GM23248 (cell line): ENCODE data around the gene LRRC1. TPM values are rescaled to one million over a fixed set of nuclear protein-coding genes. Genes with fewer than 3 reads are reported as not detected.

ENCODE experiments used
- DNase-seq: peaks from one replicate; pipeline ENCODE4 v3.0.0-alpha.2; 2015
- H2AFZ ChIP-seq: fragments of 200-600 bp; sonication (generic); 2 replicates; pipeline ENCODE4 v1.6.1; 2016; ENCODE audit warnings: antibody characterized with exemption
- H3F3A ChIP-seq: fragments of 200-600 bp; sonication (generic); 2 replicates; pipeline ENCODE4 v1.6.1; 2016; ENCODE audit warnings: mild to moderate bottlenecking, antibody characterized with exemption, mixed run types; ENCODE audit not compliant: insufficient read depth
- H3K27ac ChIP-seq: fragments of 200-600 bp; sonication (generic); 2 replicates; pipeline ENCODE4 v1.5.1; 2016; ENCODE audit warnings: mild to moderate bottlenecking
- H3K27me3 ChIP-seq: fragments of 200-600 bp; sonication (generic); replicated peaks from 2 replicates; pipeline ENCODE4 v1.6.1; 2016; ENCODE audit warnings: mild to moderate bottlenecking; ENCODE audit not compliant: insufficient read depth
- H3K36me3 ChIP-seq: fragments of 200-600 bp; sonication (generic); 2 replicates; pipeline ENCODE4 v1.6.1; 2016; ENCODE audit warnings: low read depth, mild to moderate bottlenecking
- H3K4me1 ChIP-seq: fragments of 200-600 bp; sonication (generic); 2 replicates; pipeline ENCODE4 v1.6.1; 2016; ENCODE audit warnings: mild to moderate bottlenecking; ENCODE audit not compliant: insufficient read depth
- H3K4me2 ChIP-seq: fragments of 200-600 bp; sonication (generic); one replicate; pipeline ENCODE4 v1.6.1; 2016; ENCODE audit warnings: mild to moderate bottlenecking; ENCODE audit not compliant: unreplicated experiment
- H3K4me3 ChIP-seq: fragments of 200-600 bp; sonication (generic); 2 replicates; pipeline ENCODE4 v1.5.1; 2016; ENCODE audit warnings: mild to moderate bottlenecking
- H3K79me2 ChIP-seq: fragments of 200-600 bp; sonication (generic); 2 replicates; pipeline ENCODE4 v1.6.1; 2016; ENCODE audit warnings: mild to moderate bottlenecking; ENCODE audit not compliant: insufficient read depth
- H3K9ac ChIP-seq: fragments of 200-600 bp; sonication (generic); 2 replicates; pipeline ENCODE4 v1.6.1; 2016; ENCODE audit warnings: mild to moderate bottlenecking
- H3K9me2 ChIP-seq: fragments of 200-600 bp; sonication (generic); 2 replicates; pipeline ENCODE4 v1.6.1; 2016; ENCODE audit warnings: mixed run types, mild to moderate bottlenecking, moderate library complexity; ENCODE audit not compliant: insufficient read depth
- H3K9me3 ChIP-seq: fragments of 200-600 bp; sonication (generic); one replicate; pipeline ENCODE4 v1.6.1; 2017; ENCODE audit warnings: low read depth
- H4K20me1 ChIP-seq: fragments of 200-600 bp; sonication (generic); 2 replicates; pipeline ENCODE4 v1.6.0; 2016; ENCODE audit not compliant: insufficient read depth
- EZH2 ChIP-seq: fragments of 200-600 bp; sonication (generic); IDR thresholded peaks from 2 replicates; pipeline ENCODE4 v1.6.1; 2018; ENCODE audit warnings: antibody characterized with exemption, mild to moderate bottlenecking; ENCODE audit not compliant: insufficient read depth, poor library complexity, severe bottlenecking
- EZH2phosphoT487 ChIP-seq: fragments of 200-600 bp; sonication (generic); IDR thresholded peaks from 2 replicates; pipeline ENCODE4 v1.6.1; 2018; ENCODE audit warnings: antibody characterized with exemption, moderate library complexity, mild to moderate bottlenecking, low read depth; ENCODE audit not compliant: insufficient read depth
- WGBS, 2 experiments: methylation state at CpG; one replicate each; pipeline ENCODE4 v1.1.6; 2015 to 2017; ENCODE audit warnings: low lambda C conversion rate in 2 of 2, low coverage in 1 of 2; ENCODE audit errors: missing lambda C conversion rate in 2 of 2; 5-methylcytosine and 5-hydroxymethylcytosine counted together
- in situ Hi-C: fragments of 300-500 bp; cut with MboI; formaldehyde crosslinking; loops from 2 replicates; pipeline ENCODE4 v1.15.0; 2020
- polyA plus RNA-seq: library from polyadenylated mRNA; unstranded; fragments of >200 nt; fragmentation: Nextera tagmentation; extraction: Ambion mirVana; gene quantifications from 2 replicates; pipeline ENCODE4 v1.2.1, GENCODE V29; 2016
- total RNA-seq: library from RNA; depleted of rRNA; stranded (reverse); fragments of >200 nt; shearing (Covaris generic); gene quantifications from 2 replicates; pipeline ENCODE4 v1.2.3, GENCODE V29; 2014

LRRC1 gene
- total and polyA plus RNA-seq, 2 experiments from 2014 or later = 3.6 to 5.6 TPM

- in situ Hi-C loops = no loop called here
- Histone ChIP-seq H2AFZ (no peak overlapping the region), H3K9ac (no peak overlapping the region), H3K4me2 (no peak overlapping the region), H3K4me1 (no peaks in the 10 kb centered on the region), H3K4me3 (no peak overlapping the region), H3K27ac (no peak overlapping the region), H3F3A (no peaks in the 10 kb centered on the region), H3K9me3 (no peaks in the 10 kb centered on the region), H3K79me2 (no peaks in the 10 kb centered on the region), H3K27me3 (peaks cover 7% of the 10 kb centered on the region; the same call in 1 of the 2 replicates), H3K9me2 (no peaks in the 10 kb centered on the region), H4K20me1 (no peaks in the 10 kb centered on the region), H3K36me3 (no peaks in the 10 kb centered on the region)
- TF ChIP-seq EZH2 (no peak), EZH2phosphoT487 (no peak)
- 37 to 39% methylated on average over 4 of the region's 4 CpGs for WGBS, 2 experiments
- no peak for DNase-seq
Observed at GRCh38 chr6:53944091-53944490, 149.3 kb downstream of the LRRC1 start.

DNA sequence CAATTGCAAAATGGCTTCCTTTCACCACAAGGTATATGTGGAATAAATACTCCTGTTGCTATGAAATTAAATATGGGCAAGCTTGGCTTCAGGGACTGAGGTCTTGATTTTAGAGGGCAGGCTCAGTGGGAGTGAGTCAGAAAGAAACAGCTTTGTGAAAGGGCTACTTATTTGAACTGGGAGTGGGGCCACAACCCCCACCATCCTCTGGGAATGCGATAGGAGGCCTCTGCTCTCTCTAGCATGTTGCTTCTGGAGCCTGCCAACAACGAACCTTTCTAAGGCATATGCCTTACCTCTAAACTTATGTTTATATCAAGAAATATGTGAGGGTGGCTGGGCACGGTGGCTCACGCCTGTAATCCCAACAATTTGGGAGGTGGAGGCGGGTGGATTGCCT is 149.7 kb downstream of the LRRC1 start:
- no peak overlapping the region for H3K4me2 ChIP-seq
- H3K27me3 ChIP-seq = peaks cover 7% of the 10 kb centered on the region; the same call in 1 of the 2 replicates
- H3K9me3 ChIP-seq = no peaks in the 10 kb centered on the region
- H3K9me2 ChIP-seq = no peaks in the 10 kb centered on the region
- H3K79me2 ChIP-seq = no peaks in the 10 kb centered on the region
- H4K20me1 ChIP-seq = no peaks in the 10 kb centered on the region
- TF ChIP-seq EZH2phosphoT487 (no peak), EZH2 (no peak)
- no peak overlapping the region for H3K9ac ChIP-seq
- no peaks in the 10 kb centered on the region for H3K36me3 ChIP-seq
- H3K4me3 ChIP-seq = no peak overlapping the region
- DNase-seq = no peak
- no peaks in the 10 kb centered on the region for H3K4me1 ChIP-seq
- in situ Hi-C loops = no loop called here
- WGBS, 2 experiments = 79 to 83% methylated on average over 5 of the region's 5 CpGs
- H2AFZ ChIP-seq = no peak overlapping the region
- H3K27ac ChIP-seq = no peak overlapping the region
- no peaks in the 10 kb centered on the region for H3F3A ChIP-seq

- Histone ChIP-seq H3K9ac (no peak overlapping the region), H3K9me3 (no peaks in the 10 kb centered on the region), H3K79me2 (no peaks in the 10 kb centered on the region), H3K9me2 (no peaks in the 10 kb centered on the region), H4K20me1 (no peaks in the 10 kb centered on the region), H3K36me3 (no peaks in the 10 kb centered on the region), H3K27me3 (peaks cover 7% of the 10 kb centered on the region; the same call in 1 of the 2 replicates), H3K4me3 (no peak overlapping the region), H3K4me2 (no peak overlapping the region), H3F3A (no peaks in the 10 kb centered on the region), H3K27ac (no peak overlapping the region), H3K4me1 (no peaks in the 10 kb centered on the region), H2AFZ (no peak overlapping the region)
- no peak for DNase-seq
- in situ Hi-C loops = no loop called here
- WGBS, 2 experiments = 45 to 76% methylated on average over 3 to 4 of the region's 4 CpGs
- TF ChIP-seq EZH2 = no peak
- TF ChIP-seq EZH2phosphoT487 = no peak
Observed at GRCh38 chr6:53945765-53946407, 151.1 kb downstream of the LRRC1 start.

DNA sequence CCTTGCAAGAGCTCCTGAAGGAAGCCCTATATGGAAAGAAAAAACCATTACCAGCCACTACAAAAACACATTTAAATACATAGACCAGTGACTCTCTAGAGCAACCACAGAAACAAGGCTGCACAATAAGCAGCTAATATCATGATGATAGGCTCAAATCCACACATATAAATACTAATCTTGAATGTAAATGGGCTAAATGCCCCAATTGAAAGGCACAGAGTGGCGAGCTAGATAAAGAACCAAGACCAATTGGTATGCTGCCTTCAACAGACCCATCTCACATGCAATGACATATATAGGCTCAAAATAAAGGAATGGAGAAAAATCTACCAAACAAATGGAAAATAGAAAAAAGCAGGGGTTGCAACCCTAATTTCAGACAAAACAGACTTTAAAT is 153.0 kb downstream of the LRRC1 start:
- H3K79me2 ChIP-seq = no peaks in the 10 kb centered on the region
- H3K9ac ChIP-seq = no peak overlapping the region
- no peak overlapping the region for H3K4me2 ChIP-seq
- no peaks in the 10 kb centered on the region for H4K20me1 ChIP-seq
- no peaks in the 10 kb centered on the region for H3K4me1 ChIP-seq
- H3K9me3 ChIP-seq = no peaks in the 10 kb centered on the region
- H3K36me3 ChIP-seq = no peaks in the 10 kb centered on the region
- H3K27ac ChIP-seq = no peak overlapping the region
- TF ChIP-seq EZH2 = no peak
- TF ChIP-seq EZH2phosphoT487 = no peak
- WGBS, 2 experiments = 36 to 44% methylated on average over 1 of the region's 1 CpG
- in situ Hi-C loops = no loop called here
- DNase-seq = no peak
- no peaks in the 10 kb centered on the region for H3F3A ChIP-seq
- H3K4me3 ChIP-seq = no peak overlapping the region
- no peaks in the 10 kb centered on the region for H3K9me2 ChIP-seq
- peaks cover 7% of the 10 kb centered on the region; the same call in 1 of the 2 replicates for H3K27me3 ChIP-seq
- H2AFZ ChIP-seq = no peak overlapping the region
